AG04450 (cell line): Measurements from ENCODE around the gene ANKRD28. TPM values are rescaled to one million over a fixed set of nuclear protein-coding genes. Genes with fewer than 3 reads are reported as not detected.

Experiments
- CTCF ChIA-PET: fragments of 300-600, 350-600 bp; formaldehyde crosslinking; extraction: SDS; loops from one replicate; lab custom pipeline; 2022; ENCODE audit warnings: antibody characterized with exemption, inconsistent platforms; lab: Charles Lee
- POLR2A ChIA-PET: fragments of 350-600 bp; formaldehyde crosslinking; extraction: SDS; loops from one replicate; lab custom pipeline; 2021; ENCODE audit warnings: antibody characterized with exemption, inconsistent platforms; lab: Yijun Ruan, JAX
- DNase-seq: peaks from one replicate; pipeline ENCODE4 v3.0.0-alpha.2; 2011; ENCODE audit warnings: low read depth, low spot score
- H3K27ac ChIP-seq: one replicate; pipeline ENCODE4 v1.5.1; 2012; ENCODE audit warnings: low read depth, low read length, control low read depth
- H3K27me3 ChIP-seq: one replicate; pipeline ENCODE4 v1.6.0; 2012; ENCODE audit warnings: low read length; ENCODE audit not compliant: control insufficient read depth, insufficient read depth
- H3K4me3 ChIP-seq: 2 replicates; pipeline ENCODE4 v1.5.1; 2011; ENCODE audit warnings: mild to moderate bottlenecking, low read depth, low read length, control low read depth
- H3K9me3 ChIP-seq: 2 replicates; pipeline ENCODE4 v1.5.1; 2012; ENCODE audit warnings: low read length; ENCODE audit not compliant: control insufficient read depth, insufficient read depth
- polyA plus RNA-seq: library from polyadenylated mRNA; depleted of rRNA; stranded (reverse); fragments of >200 nt; gene quantifications from 2 replicates; pipeline ENCODE4 v1.2.3, GENCODE V29; 2011
- TF ChIP-seq, protein P1 (sequence below): IDR thresholded peaks from 2 replicates; pipeline ENCODE4 v1.5.1; 2011; ENCODE audit warnings: low read depth, low read length, control low read depth, inconsistent platforms

ANKRD28 gene
- polyA plus RNA-seq, 1 experiment: 134 TPM

DNA sequence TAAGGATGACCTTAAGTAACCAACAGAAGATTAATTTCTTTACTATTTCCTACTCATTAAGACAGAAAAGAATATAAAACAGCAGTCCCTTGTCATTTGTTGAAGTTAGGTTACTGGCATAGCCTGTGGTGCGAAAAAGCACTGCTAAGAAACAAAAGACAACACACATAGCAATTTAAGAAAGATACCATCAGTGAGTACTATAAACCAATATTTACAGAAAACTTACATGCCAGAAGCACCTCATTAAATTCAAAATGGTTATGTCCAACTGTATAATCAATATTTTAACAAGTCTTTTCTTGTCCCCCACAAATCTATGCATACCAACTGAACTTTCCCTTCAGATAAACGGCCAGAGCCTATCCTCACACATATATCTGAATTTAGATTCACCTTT, 42.0 kb downstream of the ANKRD28 start:
- no peak for DNase-seq
- no peaks in the 10 kb centered on the region for H3K27me3 ChIP-seq
- H3K9me3 ChIP-seq: no peaks in the 10 kb centered on the region
- ChIA-PET POLR2A (no interaction called here), CTCF (no interaction called here)
- H3K27ac ChIP-seq: no peak overlapping the region
- TF ChIP-seq, protein P1, sequence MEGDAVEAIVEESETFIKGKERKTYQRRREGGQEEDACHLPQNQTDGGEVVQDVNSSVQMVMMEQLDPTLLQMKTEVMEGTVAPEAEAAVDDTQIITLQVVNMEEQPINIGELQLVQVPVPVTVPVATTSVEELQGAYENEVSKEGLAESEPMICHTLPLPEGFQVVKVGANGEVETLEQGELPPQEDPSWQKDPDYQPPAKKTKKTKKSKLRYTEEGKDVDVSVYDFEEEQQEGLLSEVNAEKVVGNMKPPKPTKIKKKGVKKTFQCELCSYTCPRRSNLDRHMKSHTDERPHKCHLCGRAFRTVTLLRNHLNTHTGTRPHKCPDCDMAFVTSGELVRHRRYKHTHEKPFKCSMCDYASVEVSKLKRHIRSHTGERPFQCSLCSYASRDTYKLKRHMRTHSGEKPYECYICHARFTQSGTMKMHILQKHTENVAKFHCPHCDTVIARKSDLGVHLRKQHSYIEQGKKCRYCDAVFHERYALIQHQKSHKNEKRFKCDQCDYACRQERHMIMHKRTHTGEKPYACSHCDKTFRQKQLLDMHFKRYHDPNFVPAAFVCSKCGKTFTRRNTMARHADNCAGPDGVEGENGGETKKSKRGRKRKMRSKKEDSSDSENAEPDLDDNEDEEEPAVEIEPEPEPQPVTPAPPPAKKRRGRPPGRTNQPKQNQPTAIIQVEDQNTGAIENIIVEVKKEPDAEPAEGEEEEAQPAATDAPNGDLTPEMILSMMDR: no peak
- H3K4me3 ChIP-seq: no peak overlapping the region

DNA sequence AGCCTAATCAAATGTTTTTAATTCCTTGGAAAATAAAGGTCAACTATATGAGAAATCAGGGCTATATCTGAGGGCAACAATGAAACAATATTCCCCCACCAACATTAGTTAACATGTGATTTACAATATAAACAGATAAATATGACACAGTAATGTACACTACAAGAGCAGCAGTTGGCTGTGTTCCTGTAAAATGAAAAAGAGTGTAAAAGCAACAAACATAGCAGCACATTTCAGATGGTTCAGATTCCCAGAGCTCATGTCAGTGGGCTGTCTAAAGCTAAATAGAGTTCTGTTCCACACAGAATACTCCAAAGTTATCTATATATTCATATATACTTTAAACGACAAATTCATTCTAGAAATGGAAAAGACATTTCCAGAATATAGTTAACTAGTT, 42.6 kb downstream of the ANKRD28 start:
- H3K27ac ChIP-seq: no peak overlapping the region
- ChIA-PET POLR2A (no interaction called here), CTCF (no interaction called here)
- TF ChIP-seq, protein P1: no peak
- H3K27me3 ChIP-seq: no peaks in the 10 kb centered on the region
- DNase-seq: no peak
- no peaks in the 10 kb centered on the region for H3K9me3 ChIP-seq
- H3K4me3 ChIP-seq: no peak overlapping the region

DNA sequence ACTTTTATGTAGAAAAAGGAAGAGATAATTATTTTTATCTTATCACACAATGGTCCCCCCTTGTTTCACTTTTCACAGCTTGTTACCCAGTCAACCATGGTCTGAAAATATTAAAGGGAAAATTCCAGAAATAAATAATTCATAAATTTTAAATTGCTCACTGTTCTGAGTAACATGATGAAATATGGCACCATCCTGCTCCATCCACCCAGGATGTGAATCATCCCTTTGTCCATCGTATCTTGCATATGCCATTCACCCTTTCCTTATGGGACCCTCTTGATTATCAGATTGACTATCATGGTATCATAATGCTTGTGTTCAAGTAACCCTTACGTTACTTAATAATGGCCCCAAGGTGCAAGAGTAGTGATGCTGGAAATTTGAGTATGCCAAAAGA, 43.7 kb downstream of the ANKRD28 start:
- POLR2A ChIA-PET: no interaction called here
- no peaks in the 10 kb centered on the region for H3K27me3 ChIP-seq
- CTCF ChIA-PET: no interaction called here
- no peak overlapping the region for H3K27ac ChIP-seq
- no peak overlapping the region for H3K4me3 ChIP-seq
- no peaks in the 10 kb centered on the region for H3K9me3 ChIP-seq
- TF ChIP-seq, protein P1: no peak
- DNase-seq: no peak

DNA sequence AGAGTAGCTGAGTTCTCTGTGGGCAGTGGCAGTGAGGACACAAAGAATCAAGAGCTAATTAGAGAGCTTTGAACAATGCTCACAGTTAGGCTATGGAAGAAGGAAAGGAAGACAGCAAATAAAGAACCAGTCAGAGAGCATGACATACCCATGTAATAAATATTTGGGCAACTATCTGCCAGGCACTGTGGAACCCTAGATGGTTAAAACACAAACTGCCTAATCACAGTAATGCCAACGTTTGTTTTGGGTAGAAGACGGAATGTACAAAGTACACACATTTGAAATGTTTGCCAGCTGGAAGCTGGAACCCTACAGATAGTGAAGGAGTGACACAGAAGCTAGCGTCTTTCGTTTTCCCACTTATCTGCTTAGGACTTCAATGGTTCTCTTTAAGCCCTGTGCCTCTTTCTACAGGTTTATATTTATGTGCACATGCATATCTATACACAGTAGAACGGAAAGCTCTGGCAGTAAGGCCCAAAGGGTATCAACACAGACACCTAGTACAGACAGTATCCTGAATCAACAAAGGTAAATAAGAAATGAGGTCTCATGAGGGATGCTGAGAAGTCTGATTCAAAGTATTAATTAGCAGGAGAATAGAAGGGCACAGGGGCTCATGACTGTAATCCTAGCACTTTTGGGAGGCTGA, 44.6 kb downstream of the ANKRD28 start:
- ChIA-PET CTCF (no interaction called here), POLR2A (interaction anchor here (0.5 to 0.6 kb wide), 2 partner anchors 24 to 99 kb away, joined by 3 to 4 read pairs; no protein-coding TSS in a partner anchor)
- Histone ChIP-seq H3K9me3 (no peaks in the 10 kb centered on the region), H3K27me3 (no peaks in the 10 kb centered on the region), H3K27ac (no peak overlapping the region), H3K4me3 (no peak overlapping the region)
- TF ChIP-seq, protein P1: no peak
- no peak for DNase-seq

DNA sequence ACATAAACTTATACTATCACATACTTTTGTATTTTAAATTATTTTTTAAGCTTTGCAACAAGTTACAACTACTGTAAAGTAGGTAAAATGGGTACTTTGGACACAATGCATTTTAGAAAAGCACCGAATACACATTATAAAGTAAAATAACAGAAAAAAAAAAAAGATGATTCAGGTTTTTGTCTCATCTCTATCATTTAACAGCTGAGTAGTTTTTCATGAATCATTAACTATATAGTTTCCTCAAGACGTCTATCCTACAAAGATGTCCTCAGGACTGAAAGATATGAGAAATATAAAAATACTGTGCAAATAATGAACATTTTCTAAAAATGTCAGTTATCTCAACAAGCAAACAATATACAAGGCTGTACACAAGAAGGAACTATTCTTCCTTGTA, 46.9 kb downstream of the ANKRD28 start:
- H3K27me3 ChIP-seq: no peaks in the 10 kb centered on the region
- H3K27ac ChIP-seq: no peak overlapping the region
- TF ChIP-seq, protein P1: no peak
- no peak overlapping the region for H3K4me3 ChIP-seq
- no peak for DNase-seq
- no peaks in the 10 kb centered on the region for H3K9me3 ChIP-seq
- ChIA-PET CTCF (interaction anchor here (1.4 to 1.9 kb wide), 3 partner anchors 9 to 61 kb away, joined by 4 to 5 read pairs (median 5); no protein-coding TSS in a partner anchor), POLR2A (interaction anchor here (0.7 to 1.8 kb wide), 2 partner anchors 18 to 428 kb away, joined by 3 to 5 read pairs; no protein-coding TSS in a partner anchor)
